ENCODE results near the gene OBSL1. TPM values are rescaled to one million over a fixed set of nuclear protein-coding genes. Genes with fewer than 3 reads are reported as not detected.

Gene OBSL1
- total RNA-seq, 2 donors from 2014 or later = 88.7 to 151 TPM

- peak overlapping the region in 1 of 2 donors; percentile 34 for H3K27ac ChIP-seq
- TF ChIP-seq, protein P1, sequence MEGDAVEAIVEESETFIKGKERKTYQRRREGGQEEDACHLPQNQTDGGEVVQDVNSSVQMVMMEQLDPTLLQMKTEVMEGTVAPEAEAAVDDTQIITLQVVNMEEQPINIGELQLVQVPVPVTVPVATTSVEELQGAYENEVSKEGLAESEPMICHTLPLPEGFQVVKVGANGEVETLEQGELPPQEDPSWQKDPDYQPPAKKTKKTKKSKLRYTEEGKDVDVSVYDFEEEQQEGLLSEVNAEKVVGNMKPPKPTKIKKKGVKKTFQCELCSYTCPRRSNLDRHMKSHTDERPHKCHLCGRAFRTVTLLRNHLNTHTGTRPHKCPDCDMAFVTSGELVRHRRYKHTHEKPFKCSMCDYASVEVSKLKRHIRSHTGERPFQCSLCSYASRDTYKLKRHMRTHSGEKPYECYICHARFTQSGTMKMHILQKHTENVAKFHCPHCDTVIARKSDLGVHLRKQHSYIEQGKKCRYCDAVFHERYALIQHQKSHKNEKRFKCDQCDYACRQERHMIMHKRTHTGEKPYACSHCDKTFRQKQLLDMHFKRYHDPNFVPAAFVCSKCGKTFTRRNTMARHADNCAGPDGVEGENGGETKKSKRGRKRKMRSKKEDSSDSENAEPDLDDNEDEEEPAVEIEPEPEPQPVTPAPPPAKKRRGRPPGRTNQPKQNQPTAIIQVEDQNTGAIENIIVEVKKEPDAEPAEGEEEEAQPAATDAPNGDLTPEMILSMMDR (IDR thresholded peaks at IDR 0.05) = no peak
- peak overlapping the region; percentile 75 for H3K4me3 ChIP-seq
- peak; percentile 62 for DNase-seq (ENCODE audit: low spot score)
- H3K27me3 ChIP-seq (replicated peaks; ENCODE audit: insufficient read depth) = no peaks in the 10 kb centered on the region
- peaks cover 5% of the 10 kb centered on the region for H3K36me3 ChIP-seq
- ATAC-seq (ENCODE audit: insufficient number of reproducible peaks, low FRiP score, low read depth) = peak; percentile 93
- no peaks in the 10 kb centered on the region for H3K9me3 ChIP-seq
- peaks cover 10 to 18% of the 10 kb centered on the region in 2 donors for H3K4me1 ChIP-seq (ENCODE audit: control insufficient read depth in 1 of 2, low read depth in 2 of 2)
These were observed 18.8 kb downstream of the OBSL1 start for GRCh38 chr2:219552382-219553167.

DNA sequence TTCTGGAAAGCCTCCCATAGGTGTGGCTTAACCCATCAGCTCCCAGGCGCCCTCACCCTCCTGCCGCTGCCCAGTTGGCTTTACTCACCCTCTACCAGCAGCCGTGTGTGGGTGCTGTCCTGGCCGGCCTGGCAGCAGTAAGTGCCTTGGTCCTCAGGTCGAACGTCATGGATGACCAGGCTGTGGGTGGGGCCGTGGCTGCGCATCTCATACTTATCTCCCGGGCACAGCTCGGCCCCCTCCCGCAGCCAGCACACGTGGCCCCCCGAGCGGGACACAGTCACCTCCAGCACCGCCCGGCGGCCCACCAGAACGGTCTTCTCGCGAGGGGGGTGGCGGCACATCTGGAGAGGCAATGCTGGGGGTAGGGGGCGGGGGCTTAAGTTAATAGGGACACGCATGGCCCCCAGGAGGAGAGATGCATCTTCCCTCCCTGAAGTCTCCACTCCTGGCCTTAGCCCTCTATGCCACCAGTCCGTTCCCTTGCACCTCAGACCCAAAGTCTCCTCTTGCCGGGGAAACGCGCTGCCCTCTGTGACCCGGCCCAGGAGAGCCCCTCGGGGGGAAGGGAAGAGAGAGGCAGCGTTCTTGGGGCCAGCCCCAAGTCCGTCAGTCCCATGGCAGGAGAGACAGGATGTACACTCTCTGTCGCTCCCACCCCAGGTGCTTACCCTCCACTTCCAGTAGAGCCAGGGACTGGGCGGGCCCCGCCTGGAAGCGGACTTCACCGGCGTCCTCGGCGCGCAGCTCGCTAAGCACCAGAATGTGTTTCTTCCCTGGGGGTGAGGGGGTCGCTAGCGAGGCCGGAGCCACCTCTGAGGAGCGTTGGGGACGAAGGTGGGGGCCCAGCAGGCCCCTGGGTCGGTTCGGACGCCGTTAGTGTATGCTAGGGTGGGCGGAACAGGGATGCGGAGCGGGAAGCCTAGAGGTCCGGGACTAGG, 19.6 kb downstream of the OBSL1 start:
- peak overlapping the region in 1 of 2 donors; percentile 34 for H3K27ac ChIP-seq
- H3K27me3 ChIP-seq (replicated peaks; ENCODE audit: insufficient read depth) = no peaks in the 10 kb centered on the region
- H3K4me3 ChIP-seq = peak overlapping the region; percentile 75
- ATAC-seq (ENCODE audit: insufficient number of reproducible peaks, low FRiP score, low read depth) = no peak
- H3K36me3 ChIP-seq = peaks cover 4% of the 10 kb centered on the region
- TF ChIP-seq, protein P1 (IDR thresholded peaks at IDR 0.05) = no peak
- no peaks in the 10 kb centered on the region for H3K9me3 ChIP-seq
- DNase-seq (ENCODE audit: low spot score) = no peak
- peaks cover 10 to 18% of the 10 kb centered on the region in 2 donors for H3K4me1 ChIP-seq (ENCODE audit: control insufficient read depth in 1 of 2, low read depth in 2 of 2)

DNA sequence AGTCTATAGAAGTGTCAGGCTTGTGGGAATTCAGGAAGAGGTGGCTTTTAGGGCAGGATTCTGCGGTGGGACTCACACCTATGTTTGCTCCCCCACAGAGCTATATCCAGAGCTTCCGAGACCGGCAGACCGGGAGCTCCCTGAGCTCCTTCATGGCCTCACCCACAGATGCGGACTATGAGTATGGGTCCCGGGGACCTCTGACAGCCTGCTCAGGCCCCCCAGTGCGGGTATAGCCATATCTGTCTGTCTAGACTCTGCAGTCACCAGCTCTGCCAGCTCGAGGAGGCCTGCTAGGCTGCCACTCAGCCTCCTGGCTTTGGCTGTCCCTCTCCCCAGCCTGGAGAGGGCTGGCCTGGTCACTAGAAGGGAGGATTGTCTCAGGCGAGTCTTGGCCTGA, 21.7 kb downstream of the OBSL1 start:
- no peaks in the 10 kb centered on the region for H3K27me3 ChIP-seq (replicated peaks; ENCODE audit: insufficient read depth)
- H3K4me3 ChIP-seq = no peak overlapping the region
- DNase-seq (ENCODE audit: low spot score) (no peak), ATAC-seq (ENCODE audit: insufficient number of reproducible peaks, low FRiP score, low read depth) (no peak)
- TF ChIP-seq, protein P1 (IDR thresholded peaks at IDR 0.05) = no peak
- H3K27ac ChIP-seq = no peak overlapping the region
- no peaks in the 10 kb centered on the region for H3K36me3 ChIP-seq
- peaks cover 10 to 21% of the 10 kb centered on the region in 2 donors for H3K4me1 ChIP-seq (ENCODE audit: control insufficient read depth in 1 of 2, low read depth in 2 of 2)
- H3K9me3 ChIP-seq = no peaks in the 10 kb centered on the region

GRCh38 chr2:219548990-219549389, 22.3 kb downstream of the OBSL1 start:
- Histone ChIP-seq H3K4me3 (no peak overlapping the region), H3K9me3 (no peaks in the 10 kb centered on the region), H3K27me3 (replicated peaks; ENCODE audit: insufficient read depth) (no peaks in the 10 kb centered on the region), H3K27ac (no peak overlapping the region), H3K36me3 (no peaks in the 10 kb centered on the region), H3K4me1 (ENCODE audit: control insufficient read depth in 1 of 2, low read depth in 2 of 2) (peaks cover 16 to 27% of the 10 kb centered on the region in 2 donors)
- no peak for DNase-seq (ENCODE audit: low spot score)
- no peak for ATAC-seq (ENCODE audit: insufficient number of reproducible peaks, low FRiP score, low read depth)
- TF ChIP-seq, protein P1 (IDR thresholded peaks at IDR 0.05) = no peak

DNA sequence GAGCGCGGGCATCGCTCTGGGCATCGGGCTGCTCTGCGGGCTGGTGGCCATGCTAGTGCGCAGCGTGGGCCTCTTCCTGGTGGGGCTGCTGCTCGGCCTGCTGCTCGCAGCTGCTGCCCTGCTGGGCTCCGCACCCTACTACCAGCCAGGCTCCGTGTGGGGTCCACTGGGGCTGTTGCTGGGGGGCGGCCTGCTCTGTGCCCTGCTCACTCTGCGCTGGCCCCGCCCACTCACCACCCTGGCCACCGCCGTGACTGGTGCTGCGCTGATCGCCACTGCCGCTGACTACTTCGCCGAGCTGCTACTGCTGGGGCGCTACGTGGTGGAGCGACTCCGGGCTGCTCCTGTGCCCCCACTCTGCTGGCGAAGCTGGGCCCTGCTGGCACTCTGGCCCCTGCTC, 23.7 kb downstream of the OBSL1 start:
- no peak for ATAC-seq (ENCODE audit: insufficient number of reproducible peaks, low FRiP score, low read depth)
- Histone ChIP-seq H3K27me3 (replicated peaks; ENCODE audit: insufficient read depth) (no peaks in the 10 kb centered on the region), H3K4me3 (no peak overlapping the region), H3K27ac (no peak overlapping the region), H3K9me3 (no peaks in the 10 kb centered on the region), H3K36me3 (no peaks in the 10 kb centered on the region), H3K4me1 (ENCODE audit: control insufficient read depth in 1 of 2, low read depth in 2 of 2) (peaks cover 11 to 22% of the 10 kb centered on the region in 2 donors)
- DNase-seq (ENCODE audit: low spot score) = no peak
- TF ChIP-seq, protein P1 (IDR thresholded peaks at IDR 0.05) = no peak
